ENCODE measurements around the gene SERPINE2. TPM values are rescaled to one million over a fixed set of nuclear protein-coding genes. Genes with fewer than 3 reads are reported as not detected.

SERPINE2 gene
- total and polyA plus RNA-seq, 2 experiments from 2014 or later = 1,864 to 5,355 TPM

DNA sequence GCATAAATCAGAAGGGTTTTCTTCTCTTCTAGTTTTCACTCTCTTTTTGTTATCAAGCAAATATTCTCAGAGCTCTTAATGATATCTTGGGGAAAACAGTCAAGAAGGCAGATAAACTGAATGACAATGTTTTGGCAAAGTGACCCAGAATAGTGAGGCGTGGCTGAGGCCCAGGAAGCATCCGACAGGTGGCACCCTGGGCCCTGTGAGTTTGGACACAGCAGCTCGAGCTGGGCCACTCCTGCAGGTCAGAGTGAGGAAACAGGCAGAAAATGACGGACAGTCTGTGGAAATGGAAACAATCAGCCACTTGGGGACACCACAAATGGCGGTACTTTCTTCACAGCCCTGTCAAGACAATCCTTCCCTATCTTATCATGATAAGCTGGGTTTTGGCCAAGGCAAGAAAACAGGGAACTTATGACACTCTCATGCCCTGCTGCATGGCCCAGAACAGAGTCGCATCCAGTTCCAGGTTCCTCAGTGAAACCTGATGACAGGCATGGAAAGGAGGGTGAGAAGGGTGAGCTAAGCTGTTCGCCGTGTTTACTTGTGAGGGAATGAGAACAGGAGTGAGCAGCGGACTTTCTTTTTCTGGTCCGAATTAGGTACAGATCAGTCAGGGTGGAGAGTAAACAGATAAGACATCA, 49.8 kb downstream of the SERPINE2 start:
- Histone ChIP-seq H3K27me3 (replicated peaks; ENCODE audit: insufficient read depth) (no peaks in the 10 kb centered on the region), H4K20me1 (ENCODE audit: insufficient read depth) (no peaks in the 10 kb centered on the region), H3K9ac (no peak overlapping the region), H3F3A (ENCODE audit: insufficient read depth) (peaks cover 97% of the 10 kb centered on the region), H3K79me2 (ENCODE audit: insufficient read depth) (peaks cover 30% of the 10 kb centered on the region), H3K4me2 (ENCODE audit: unreplicated experiment) (no peak overlapping the region), H3K4me3 (no peak overlapping the region), H3K9me3 (ENCODE audit: low read depth) (no peaks in the 10 kb centered on the region), H3K27ac (0 out of 2 replicates have a peak overlapping the region, but pooled peaks have one; percentile 2), H2AFZ (no peak overlapping the region), H3K36me3 (ENCODE audit: low read depth) (peaks cover 96% of the 10 kb centered on the region), H3K4me1 (ENCODE audit: insufficient read depth) (0 out of 2 replicates have a peak, but pooled peaks cover 5% of the 10 kb centered on the region), H3K9me2 (ENCODE audit: insufficient read depth) (no peaks in the 10 kb centered on the region)
- no peak for TF ChIP-seq EZH2phosphoT487 (IDR thresholded peaks at IDR 0.05; ENCODE audit: insufficient read depth, low read depth)
- TF ChIP-seq EZH2 (IDR thresholded peaks at IDR 0.05; ENCODE audit: insufficient read depth, poor library complexity, severe bottlenecking) = no peak
- in situ Hi-C loops (cut with MboI) = no loop called here
- no peak for DNase-seq
- 96 to 97% methylated on average over 10 of the region's 10 CpGs for WGBS, 2 experiments (ENCODE audit: low coverage in 1 of 2, low lambda C conversion rate in 2 of 2, missing lambda C conversion rate in 2 of 2)

- Histone ChIP-seq H3K4me2 (ENCODE audit: unreplicated experiment) (no peak overlapping the region), H3K9ac (no peak overlapping the region), H3K9me2 (ENCODE audit: insufficient read depth) (no peaks in the 10 kb centered on the region), H3F3A (ENCODE audit: insufficient read depth) (peaks cover 100% of the 10 kb centered on the region), H3K79me2 (ENCODE audit: insufficient read depth) (no peaks in the 10 kb centered on the region), H2AFZ (no peak overlapping the region), H3K27ac (peak overlapping the region; percentile 30; the same call in 1 of the 2 replicates), H3K36me3 (ENCODE audit: low read depth) (peaks cover 98% of the 10 kb centered on the region), H4K20me1 (ENCODE audit: insufficient read depth) (no peaks in the 10 kb centered on the region), H3K4me1 (ENCODE audit: insufficient read depth) (peaks cover 13% of the 10 kb centered on the region), H3K27me3 (replicated peaks; ENCODE audit: insufficient read depth) (no peaks in the 10 kb centered on the region), H3K9me3 (ENCODE audit: low read depth) (no peaks in the 10 kb centered on the region), H3K4me3 (no peak overlapping the region)
- DNase-seq = no peak
- in situ Hi-C loops (cut with MboI) = no loop called here
- no peak for TF ChIP-seq EZH2 (IDR thresholded peaks at IDR 0.05; ENCODE audit: insufficient read depth, poor library complexity, severe bottlenecking)
- TF ChIP-seq EZH2phosphoT487 (IDR thresholded peaks at IDR 0.05; ENCODE audit: insufficient read depth, low read depth) = no peak
- 94 to 95% methylated on average over 1 of the region's 1 CpG for WGBS, 2 experiments (ENCODE audit: low coverage in 1 of 2, low lambda C conversion rate in 2 of 2, missing lambda C conversion rate in 2 of 2)
Observed at GRCh38 chr2:223981241-223981640, 57.8 kb downstream of the SERPINE2 start.

DNA sequence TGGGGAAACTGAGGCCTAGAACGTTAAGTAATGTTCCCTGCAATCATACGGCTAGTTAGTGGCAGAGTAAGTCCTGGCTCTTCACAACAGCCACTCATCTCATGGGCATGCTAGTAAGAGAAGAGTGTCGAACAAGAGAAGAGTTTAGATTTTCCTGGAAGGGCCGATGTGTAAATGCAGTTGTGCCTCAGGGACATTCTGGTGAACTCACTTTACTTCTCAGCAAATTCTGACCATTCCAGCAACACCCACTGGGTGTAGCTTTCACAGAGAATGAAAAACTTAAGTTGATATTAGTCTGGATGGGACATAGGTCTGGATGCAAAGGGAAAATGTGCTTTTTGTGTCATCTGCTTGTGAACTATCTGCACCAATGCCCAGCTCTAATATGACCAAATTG, 58.3 kb downstream of the SERPINE2 start:
- Histone ChIP-seq H3F3A (ENCODE audit: insufficient read depth) (peaks cover 100% of the 10 kb centered on the region), H3K27ac (peak overlapping the region; percentile 30; the same call in 1 of the 2 replicates), H3K36me3 (ENCODE audit: low read depth) (peaks cover 98% of the 10 kb centered on the region), H3K4me1 (ENCODE audit: insufficient read depth) (peaks cover 16% of the 10 kb centered on the region), H3K9ac (no peak overlapping the region), H3K27me3 (replicated peaks; ENCODE audit: insufficient read depth) (no peaks in the 10 kb centered on the region), H3K9me2 (ENCODE audit: insufficient read depth) (no peaks in the 10 kb centered on the region), H2AFZ (no peak overlapping the region), H4K20me1 (ENCODE audit: insufficient read depth) (no peaks in the 10 kb centered on the region), H3K79me2 (ENCODE audit: insufficient read depth) (no peaks in the 10 kb centered on the region), H3K4me2 (ENCODE audit: unreplicated experiment) (no peak overlapping the region), H3K9me3 (ENCODE audit: low read depth) (no peaks in the 10 kb centered on the region), H3K4me3 (no peak overlapping the region)
- TF ChIP-seq EZH2 (IDR thresholded peaks at IDR 0.05; ENCODE audit: insufficient read depth, poor library complexity, severe bottlenecking) (no peak), EZH2phosphoT487 (IDR thresholded peaks at IDR 0.05; ENCODE audit: insufficient read depth, low read depth) (no peak)
- WGBS, 2 experiments (ENCODE audit: low coverage in 1 of 2, low lambda C conversion rate in 2 of 2, missing lambda C conversion rate in 2 of 2) = 95 to 96% methylated on average over 4 of the region's 4 CpGs
- in situ Hi-C loops (cut with MboI) = no loop called here
- DNase-seq = no peak

DNA sequence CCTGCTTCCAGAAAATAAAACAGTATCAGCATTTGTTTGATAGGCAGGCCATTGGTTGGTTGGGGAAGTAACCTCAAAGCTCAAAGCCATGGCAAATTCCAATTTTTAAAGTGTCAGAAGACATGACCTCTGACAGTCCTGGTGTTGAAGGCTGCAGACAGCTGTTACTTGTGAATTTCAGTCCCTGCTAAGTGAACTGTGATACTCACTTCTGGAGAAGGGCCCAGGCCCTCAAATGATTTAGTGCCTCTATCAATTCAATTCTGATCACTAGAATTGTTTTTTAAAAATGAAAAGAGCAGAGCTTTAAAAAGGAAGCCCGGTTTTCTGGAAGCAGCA, 58.7 kb downstream of the SERPINE2 start:
- TF ChIP-seq EZH2 (IDR thresholded peaks at IDR 0.05; ENCODE audit: insufficient read depth, poor library complexity, severe bottlenecking) (no peak), EZH2phosphoT487 (IDR thresholded peaks at IDR 0.05; ENCODE audit: insufficient read depth, low read depth) (no peak)
- H3K4me2 ChIP-seq (ENCODE audit: unreplicated experiment) = no peak overlapping the region
- H3K4me3 ChIP-seq = no peak overlapping the region
- no peak for DNase-seq
- no peak overlapping the region for H2AFZ ChIP-seq
- in situ Hi-C loops (cut with MboI) = no loop called here
- H3K4me1 ChIP-seq (ENCODE audit: insufficient read depth) = peaks cover 16% of the 10 kb centered on the region
- H3K9me3 ChIP-seq (ENCODE audit: low read depth) = no peaks in the 10 kb centered on the region
- 79 to 94% methylated on average over 1 of the region's 1 CpG for WGBS, 2 experiments (ENCODE audit: low coverage in 1 of 2, low lambda C conversion rate in 2 of 2, missing lambda C conversion rate in 2 of 2)
- H3K9ac ChIP-seq = no peak overlapping the region
- H3K27ac ChIP-seq = peak overlapping the region; percentile 30
- H3F3A ChIP-seq (ENCODE audit: insufficient read depth) = peaks cover 100% of the 10 kb centered on the region
- H3K79me2 ChIP-seq (ENCODE audit: insufficient read depth) = no peaks in the 10 kb centered on the region
- H3K27me3 ChIP-seq (replicated peaks; ENCODE audit: insufficient read depth) = no peaks in the 10 kb centered on the region
- H3K9me2 ChIP-seq (ENCODE audit: insufficient read depth) = no peaks in the 10 kb centered on the region
- no peaks in the 10 kb centered on the region for H4K20me1 ChIP-seq (ENCODE audit: insufficient read depth)
- peaks cover 98% of the 10 kb centered on the region for H3K36me3 ChIP-seq (ENCODE audit: low read depth)

Data from GM23248 (cell line).